HepG2 (cell line): Measurements from ENCODE around the gene NDUFA13. TPM values are rescaled to one million over a fixed set of nuclear protein-coding genes. Genes with fewer than 3 reads are reported as not detected.

Experiments
- CENPT ChIP-seq: sonication (generic); formaldehyde crosslinking; IDR thresholded peaks from 2 replicates; pipeline ENCODE4 v1.8.0; 2022; ENCODE audit warnings: low read depth, mild to moderate bottlenecking, moderate library complexity, missing genetic modification reagents
- CHD2 ChIP-seq: IDR thresholded peaks from 2 replicates; pipeline ENCODE4 v1.6.1; 2011; ENCODE audit warnings: low read depth, low read length, improper control_type of control experiment
- FOXC1 ChIP-seq: sonication (generic); formaldehyde crosslinking; IDR thresholded peaks from 2 replicates; pipeline ENCODE4 v1.8.0; 2022; ENCODE audit warnings: mild to moderate bottlenecking, missing genetic modification reagents, borderline replicate concordance
- NFAT5 ChIP-seq: sonication (generic); formaldehyde crosslinking; IDR thresholded peaks from 2 replicates; pipeline ENCODE4 v1.4.0; 2020; ENCODE audit warnings: missing genetic modification reagents
- ONECUT2 ChIP-seq: sonication (generic); formaldehyde crosslinking; IDR thresholded peaks from 2 replicates; pipeline ENCODE4 v1.4.0; 2020; ENCODE audit warnings: missing genetic modification reagents
- ZNF678 ChIP-seq: sonication (generic); formaldehyde crosslinking; IDR thresholded peaks from 2 replicates; pipeline ENCODE4 v1.4.0; 2020; ENCODE audit warnings: mild to moderate bottlenecking, missing genetic modification reagents
- polyA plus RNA-seq, 8 experiments: library from polyadenylated mRNA; depleted of rRNA in 3 of 8; stranded (reverse) in 7 of 8; unstranded in 1 of 8; fragments of >200 nt; fragmentation: Illumina TruSeq in 4 of 8; extraction: Trizol in 4 of 8; gene quantifications; 2 replicates each; pipeline versions ENCODE4 v1.2.1 to v1.2.3, GENCODE V29; 2011 to 2016; ENCODE audit warnings: low read depth in 4 of 8, missing spikeins in 1 of 8, mixed read lengths in 1 of 8; ENCODE audit not compliant: insufficient read depth in 1 of 8
- total RNA-seq, 5 experiments: library from RNA; depleted of rRNA; stranded (reverse); fragments of >200 nt; fragmentation: Illumina TruSeq; extraction: Trizol; gene quantifications; 2 replicates each; pipeline ENCODE4 v1.2.3, GENCODE V29; 2016; ENCODE audit warnings: low read depth in 1 of 5
- TF ChIP-seq, protein P1 (sequence below): sonication (generic); formaldehyde crosslinking; IDR thresholded peaks from 2 replicates; pipeline ENCODE4 v1.5.1; 2020; ENCODE audit warnings: mild to moderate bottlenecking, missing genetic modification reagents

Gene NDUFA13
- total and polyA plus RNA-seq, 2 of the 13 experiments (the other 11 are each of a cell fraction or from before 2014, with no cell fraction given), result 337 to 366 TPM

GRCh38 chr19:19514215-19514657 is 1.8 kb upstream of the NDUFA13 start (continued):
- no peak for TF ChIP-seq NFAT5 (CRISPR knock-in tag)
- TF ChIP-seq, protein P1, sequence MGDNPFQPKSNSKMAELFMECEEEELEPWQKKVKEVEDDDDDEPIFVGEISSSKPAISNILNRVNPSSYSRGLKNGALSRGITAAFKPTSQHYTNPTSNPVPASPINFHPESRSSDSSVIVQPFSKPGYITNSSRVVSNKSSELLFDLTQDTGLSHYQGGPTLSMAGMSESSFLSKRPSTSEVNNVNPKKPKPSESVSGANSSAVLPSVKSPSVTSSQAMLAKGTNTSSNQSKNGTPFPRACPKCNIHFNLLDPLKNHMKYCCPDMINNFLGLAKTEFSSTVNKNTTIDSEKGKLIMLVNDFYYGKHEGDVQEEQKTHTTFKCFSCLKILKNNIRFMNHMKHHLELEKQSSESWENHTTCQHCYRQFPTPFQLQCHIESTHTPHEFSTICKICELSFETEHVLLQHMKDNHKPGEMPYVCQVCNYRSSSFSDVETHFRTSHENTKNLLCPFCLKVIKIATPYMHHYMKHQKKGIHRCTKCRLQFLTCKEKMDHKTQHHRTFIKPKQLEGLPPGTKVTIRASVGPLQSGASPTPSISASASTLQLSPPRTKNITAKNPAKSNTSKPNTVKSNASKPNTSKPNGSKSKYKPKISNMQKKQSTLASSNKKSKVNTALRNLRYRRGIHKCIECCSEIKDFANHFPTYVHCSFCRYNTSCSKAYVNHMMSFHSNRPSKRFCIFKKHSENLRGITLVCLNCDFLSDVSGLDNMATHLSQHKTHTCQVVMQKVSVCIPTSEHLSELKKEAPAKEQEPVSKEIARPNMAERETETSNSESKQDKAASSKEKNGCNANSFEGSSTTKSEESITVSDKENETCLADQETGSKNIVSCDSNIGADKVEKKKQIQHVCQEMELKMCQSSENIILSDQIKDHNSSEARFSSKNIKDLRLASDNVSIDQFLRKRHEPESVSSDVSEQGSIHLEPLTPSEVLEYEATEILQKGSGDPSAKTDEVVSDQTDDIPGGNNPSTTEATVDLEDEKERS (CRISPR knock-in tag), result no peak
- TF ChIP-seq ONECUT2 (CRISPR knock-in tag), result no peak
- no peak for TF ChIP-seq ZNF678
- no peak for TF ChIP-seq CENPT (CRISPR knock-in tag)
- TF ChIP-seq FOXC1 (CRISPR knock-in tag), result no peak
- no peak for TF ChIP-seq CHD2
